ENCODE results near the gene PFDN1.

GRCh38 chr5:140327589-140327988 is 24.7 kb upstream of the PFDN1 start:
- no peak for TF ChIP-seq EZH2 (IDR thresholded peaks at IDR 0.05; ENCODE audit: borderline replicate concordance)
- no peak for TF ChIP-seq CTCF (IDR thresholded peaks at IDR 0.05; ENCODE audit: poor library complexity)

Measured in hepatocyte (in vitro differentiated cells).